ENCODE measurements around the gene SPAG17. TPM values are rescaled to one million over a fixed set of nuclear protein-coding genes. Genes with fewer than 3 reads are reported as not detected.

Gene SPAG17
- total RNA-seq, 1 experiment from 2014 or later: not detected

DNA sequence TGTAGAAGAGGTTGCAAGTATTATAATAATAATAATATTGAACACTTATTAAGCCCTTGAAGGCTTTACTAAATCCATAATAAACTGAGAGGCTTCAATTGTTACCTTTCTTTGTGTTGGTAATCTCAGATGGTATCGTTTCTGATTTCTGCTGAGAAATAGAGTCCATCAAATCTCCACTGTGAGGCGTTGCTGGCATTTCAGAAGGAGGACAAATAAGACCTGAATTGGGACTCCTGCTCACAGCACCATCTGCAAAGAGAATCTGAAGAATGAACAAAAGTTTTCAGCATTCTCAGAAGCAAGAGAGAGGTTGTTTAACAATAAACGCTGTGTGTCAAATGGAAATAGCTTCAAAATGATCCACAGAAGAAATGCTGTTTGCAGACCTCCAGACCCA, 161.8 kb downstream of the SPAG17 start (continued):
- TF ChIP-seq, protein P1, sequence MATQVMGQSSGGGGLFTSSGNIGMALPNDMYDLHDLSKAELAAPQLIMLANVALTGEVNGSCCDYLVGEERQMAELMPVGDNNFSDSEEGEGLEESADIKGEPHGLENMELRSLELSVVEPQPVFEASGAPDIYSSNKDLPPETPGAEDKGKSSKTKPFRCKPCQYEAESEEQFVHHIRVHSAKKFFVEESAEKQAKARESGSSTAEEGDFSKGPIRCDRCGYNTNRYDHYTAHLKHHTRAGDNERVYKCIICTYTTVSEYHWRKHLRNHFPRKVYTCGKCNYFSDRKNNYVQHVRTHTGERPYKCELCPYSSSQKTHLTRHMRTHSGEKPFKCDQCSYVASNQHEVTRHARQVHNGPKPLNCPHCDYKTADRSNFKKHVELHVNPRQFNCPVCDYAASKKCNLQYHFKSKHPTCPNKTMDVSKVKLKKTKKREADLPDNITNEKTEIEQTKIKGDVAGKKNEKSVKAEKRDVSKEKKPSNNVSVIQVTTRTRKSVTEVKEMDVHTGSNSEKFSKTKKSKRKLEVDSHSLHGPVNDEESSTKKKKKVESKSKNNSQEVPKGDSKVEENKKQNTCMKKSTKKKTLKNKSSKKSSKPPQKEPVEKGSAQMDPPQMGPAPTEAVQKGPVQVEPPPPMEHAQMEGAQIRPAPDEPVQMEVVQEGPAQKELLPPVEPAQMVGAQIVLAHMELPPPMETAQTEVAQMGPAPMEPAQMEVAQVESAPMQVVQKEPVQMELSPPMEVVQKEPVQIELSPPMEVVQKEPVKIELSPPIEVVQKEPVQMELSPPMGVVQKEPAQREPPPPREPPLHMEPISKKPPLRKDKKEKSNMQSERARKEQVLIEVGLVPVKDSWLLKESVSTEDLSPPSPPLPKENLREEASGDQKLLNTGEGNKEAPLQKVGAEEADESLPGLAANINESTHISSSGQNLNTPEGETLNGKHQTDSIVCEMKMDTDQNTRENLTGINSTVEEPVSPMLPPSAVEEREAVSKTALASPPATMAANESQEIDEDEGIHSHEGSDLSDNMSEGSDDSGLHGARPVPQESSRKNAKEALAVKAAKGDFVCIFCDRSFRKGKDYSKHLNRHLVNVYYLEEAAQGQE (IDR thresholded peaks at IDR 0.05; ENCODE audit: low read depth): no peak
- TF ChIP-seq, protein P2, sequence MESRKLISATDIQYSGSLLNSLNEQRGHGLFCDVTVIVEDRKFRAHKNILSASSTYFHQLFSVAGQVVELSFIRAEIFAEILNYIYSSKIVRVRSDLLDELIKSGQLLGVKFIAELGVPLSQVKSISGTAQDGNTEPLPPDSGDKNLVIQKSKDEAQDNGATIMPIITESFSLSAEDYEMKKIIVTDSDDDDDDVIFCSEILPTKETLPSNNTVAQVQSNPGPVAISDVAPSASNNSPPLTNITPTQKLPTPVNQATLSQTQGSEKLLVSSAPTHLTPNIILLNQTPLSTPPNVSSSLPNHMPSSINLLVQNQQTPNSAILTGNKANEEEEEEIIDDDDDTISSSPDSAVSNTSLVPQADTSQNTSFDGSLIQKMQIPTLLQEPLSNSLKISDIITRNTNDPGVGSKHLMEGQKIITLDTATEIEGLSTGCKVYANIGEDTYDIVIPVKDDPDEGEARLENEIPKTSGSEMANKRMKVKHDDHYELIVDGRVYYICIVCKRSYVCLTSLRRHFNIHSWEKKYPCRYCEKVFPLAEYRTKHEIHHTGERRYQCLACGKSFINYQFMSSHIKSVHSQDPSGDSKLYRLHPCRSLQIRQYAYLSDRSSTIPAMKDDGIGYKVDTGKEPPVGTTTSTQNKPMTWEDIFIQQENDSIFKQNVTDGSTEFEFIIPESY (IDR thresholded peaks at IDR 0.05; ENCODE audit: extremely low read depth, insufficient replicate concordance, low read length): no peak

DNA sequence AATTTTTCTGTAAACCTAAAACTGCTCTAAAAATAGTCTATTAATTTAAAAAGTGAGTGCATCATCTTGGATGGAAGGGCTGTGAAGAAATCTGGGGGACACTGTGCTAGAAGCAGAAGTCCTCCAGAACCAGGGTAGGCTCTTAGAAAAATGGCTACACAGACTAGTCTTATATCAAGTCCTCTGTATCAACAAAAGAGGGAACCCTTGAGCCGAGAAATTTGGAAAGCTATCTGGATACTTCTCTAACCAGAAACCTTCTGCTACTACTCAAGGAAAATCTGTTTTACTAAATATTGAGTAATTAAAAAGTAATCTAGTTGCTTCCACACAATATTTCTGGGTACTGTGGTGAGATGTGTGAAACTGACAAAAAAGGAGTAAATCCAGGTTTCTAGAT, 163.4 kb downstream of the SPAG17 start:
- ChIA-PET RAD21 (ENCODE audit: low non-redundant PET in 1 of 2, low total read pairs in 2 of 2, uncharacterized antibody in 2 of 2, unreplicated experiment in 2 of 2) (no interaction called here), POLR2A (no interaction called here), CTCF (no interaction called here)
- Histone ChIP-seq H4K20me1 (ENCODE audit: insufficient read depth) (no peaks in the 10 kb centered on the region), H3K27me3 (ENCODE audit: insufficient read depth, low read length) (peaks cover 17% of the 10 kb centered on the region), H3K4me1 (ENCODE audit: control insufficient read depth in 1 of 2, insufficient read depth in 2 of 2, low read length in 2 of 2) (no peaks in the 10 kb centered on the region), H3K79me2 (ENCODE audit: insufficient read depth, low read length) (no peaks in the 10 kb centered on the region), H2AFZ (ENCODE audit: low read depth, low read length, poor library complexity, severe bottlenecking) (no peak overlapping the region), H3K36me3 (ENCODE audit: control insufficient read depth in 1 of 2, insufficient read depth in 2 of 2, low read length in 2 of 2) (no peaks in the 10 kb centered on the region), H3K27ac (ENCODE audit: low read depth, low read length) (no peak overlapping the region), H3K9me3 (ENCODE audit: control insufficient read depth in 1 of 2, insufficient read depth in 1 of 2, low read depth in 1 of 2, low read length in 2 of 2) (no peaks in the 10 kb centered on the region), H3K4me2 (ENCODE audit: low read length) (no peak overlapping the region), H3K9me2 (ENCODE audit: insufficient read depth) (no peaks in the 10 kb centered on the region), H3K4me3 (replicated peaks in 1 of 2; ENCODE audit: low read depth in 1 of 2, low read length in 2 of 2) (no peak overlapping the region), H3K9ac (ENCODE audit: low read length) (no peak overlapping the region)
- no peak for TF ChIP-seq TCF7L2 (IDR thresholded peaks at IDR 0.05; ENCODE audit: borderline replicate concordance, extremely low read depth, insufficient read depth, insufficient read length)
- no peak for TF ChIP-seq RAD21 (IDR thresholded peaks at IDR 0.05; ENCODE audit: low read depth)
- TF ChIP-seq EZH2phosphoT487 (IDR thresholded peaks at IDR 0.05; ENCODE audit: borderline replicate concordance): no peak
- TF ChIP-seq, protein P2 (IDR thresholded peaks at IDR 0.05; ENCODE audit: extremely low read depth, insufficient replicate concordance, low read length): no peak
- BruUV-seq (replicated peaks): no TSS peak
- ATAC-seq (no peak), DNase-seq (ENCODE audit: low read depth, low spot score) (no peak)
- intact Hi-C loops (cut with micrococcal nuclease): no loop called here

Data from HCT116 (cell line).